GM18508 (cell line): ENCODE results near the gene AREG.

Source experiments
- ATAC-seq: cut with Tn5 transposase; IDR thresholded peaks from one replicate; pipeline ENCODE4 v1.9.1; 2021; ENCODE audit warnings: moderate number of reproducible peaks; ENCODE audit not compliant: insufficient read depth, unreplicated experiment

AREG gene

GRCh38 chr4:74456056-74456744, 11.3 kb downstream of the AREG start:
- no peak for ATAC-seq

- ATAC-seq: no peak
Measured at GRCh38 chr4:74456849-74457395, 12.0 kb downstream of the AREG start.

GRCh38 chr4:74460833-74461232, 15.9 kb downstream of the AREG start:
- no peak for ATAC-seq

- no peak for ATAC-seq
Measured at GRCh38 chr4:74463123-74463522, 18.2 kb downstream of the AREG start.

GRCh38 chr4:74464291-74464690, 19.4 kb downstream of the AREG start:
- no peak for ATAC-seq

GRCh38 chr4:74466242-74466641, 21.3 kb downstream of the AREG start:
- ATAC-seq: no peak

- ATAC-seq: no peak
Measured at GRCh38 chr4:74471264-74471663, 26.3 kb downstream of the AREG start.

- ATAC-seq: no peak
Measured at GRCh38 chr4:74473155-74473811, 28.3 kb downstream of the AREG start.

- ATAC-seq: no peak
Measured at GRCh38 chr4:74474345-74475090, 29.6 kb downstream of the AREG start.

- no peak for ATAC-seq
Measured at GRCh38 chr4:74475091-74475800, 30.3 kb downstream of the AREG start.

GRCh38 chr4:74475946-74476345, 31.0 kb downstream of the AREG start:
- no peak for ATAC-seq

- ATAC-seq: no peak
Measured at GRCh38 chr4:74479009-74479408, 34.1 kb downstream of the AREG start.

GRCh38 chr4:74480267-74480666, 35.3 kb downstream of the AREG start:
- ATAC-seq: no peak

GRCh38 chr4:74481891-74482609, 37.1 kb downstream of the AREG start:
- no peak for ATAC-seq

GRCh38 chr4:74483226-74483911, 38.4 kb downstream of the AREG start:
- ATAC-seq: no peak

GRCh38 chr4:74486905-74487304, 42.0 kb downstream of the AREG start:
- no peak for ATAC-seq

- no peak for ATAC-seq
Measured at GRCh38 chr4:74487771-74488170, 42.8 kb downstream of the AREG start.

GRCh38 chr4:74490736-74491135, 45.8 kb downstream of the AREG start:
- ATAC-seq: no peak
